ENCODE results near the gene TMCC1.

TMCC1 gene

GRCh38 chr3:129636082-129636481 is 257.4 kb downstream of the TMCC1 start:
- no peak for TF ChIP-seq GATA2 (IDR thresholded peaks at IDR 0.05; ENCODE audit: low read depth, low read length)
- TF ChIP-seq GATA3 (IDR thresholded peaks at IDR 0.05; ENCODE audit: low read depth, low read length): no peak

- TF ChIP-seq GATA2 (IDR thresholded peaks at IDR 0.05; ENCODE audit: low read depth, low read length) (no peak), GATA3 (IDR thresholded peaks at IDR 0.05; ENCODE audit: low read depth, low read length) (no peak)
Observed at GRCh38 chr3:129635656-129636055, 257.9 kb downstream of the TMCC1 start.

- no peak for TF ChIP-seq GATA3 (IDR thresholded peaks at IDR 0.05; ENCODE audit: low read depth, low read length)
- no peak for TF ChIP-seq GATA2 (IDR thresholded peaks at IDR 0.05; ENCODE audit: low read depth, low read length)
Observed at GRCh38 chr3:129633751-129634481, 259.6 kb downstream of the TMCC1 start.

GRCh38 chr3:129632977-129633376 is 260.5 kb downstream of the TMCC1 start:
- TF ChIP-seq GATA3 (IDR thresholded peaks at IDR 0.05; ENCODE audit: low read depth, low read length) (no peak), GATA2 (IDR thresholded peaks at IDR 0.05; ENCODE audit: low read depth, low read length) (no peak)

GRCh38 chr3:129632556-129632955 is 261.0 kb downstream of the TMCC1 start:
- TF ChIP-seq GATA3 (IDR thresholded peaks at IDR 0.05; ENCODE audit: low read depth, low read length): no peak
- TF ChIP-seq GATA2 (IDR thresholded peaks at IDR 0.05; ENCODE audit: low read depth, low read length): no peak

DNA sequence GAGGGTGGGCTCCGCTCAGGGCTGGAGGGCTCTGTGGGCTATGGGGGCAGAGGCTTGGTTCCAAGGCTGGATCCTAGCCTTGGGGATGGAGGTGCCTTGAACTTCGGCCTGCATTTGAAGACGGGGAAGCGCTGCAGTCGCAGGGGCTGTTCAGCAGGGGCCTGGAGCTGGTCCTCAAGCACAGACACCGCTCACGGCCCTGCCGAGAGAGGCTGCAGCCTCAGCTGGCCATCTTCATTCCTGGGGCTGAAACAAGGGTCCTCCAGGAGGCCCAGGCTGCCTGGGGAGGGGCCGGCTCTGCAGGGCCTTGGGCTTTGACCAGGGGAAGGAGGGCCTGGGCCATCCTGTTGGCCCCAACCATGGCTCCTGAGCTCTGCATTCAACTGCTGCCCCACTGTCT is 261.5 kb downstream of the TMCC1 start:
- TF ChIP-seq GATA2 (IDR thresholded peaks at IDR 0.05; ENCODE audit: low read depth, low read length): no peak
- no peak for TF ChIP-seq GATA3 (IDR thresholded peaks at IDR 0.05; ENCODE audit: low read depth, low read length)

DNA sequence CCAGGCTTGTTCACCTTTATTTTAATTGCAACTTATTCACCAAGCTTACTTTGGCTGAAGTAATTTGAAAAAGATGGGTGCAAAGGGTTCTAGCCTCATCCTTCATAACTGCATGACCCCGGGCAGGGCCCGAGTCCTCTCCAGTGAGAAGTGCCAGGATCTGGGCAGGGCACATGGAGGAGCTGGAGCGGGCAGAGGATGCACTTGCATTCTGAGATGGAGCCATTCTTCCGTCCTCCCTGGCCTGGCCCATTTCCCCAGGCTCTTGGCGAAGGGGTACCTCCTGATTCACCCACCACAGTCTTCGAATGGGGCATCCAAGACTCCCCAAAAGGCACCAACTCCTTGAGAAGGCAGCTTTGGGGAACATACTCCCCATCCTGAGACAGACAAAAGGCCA is 264.5 kb downstream of the TMCC1 start:
- TF ChIP-seq GATA3 (IDR thresholded peaks at IDR 0.05; ENCODE audit: low read depth, low read length) (no peak), GATA2 (IDR thresholded peaks at IDR 0.05; ENCODE audit: low read depth, low read length) (no peak)

GRCh38 chr3:129628169-129628522 is 265.4 kb downstream of the TMCC1 start:
- no peak for TF ChIP-seq GATA2 (IDR thresholded peaks at IDR 0.05; ENCODE audit: low read depth, low read length)
- no peak for TF ChIP-seq GATA3 (IDR thresholded peaks at IDR 0.05; ENCODE audit: low read depth, low read length)

- TF ChIP-seq GATA3 (IDR thresholded peaks at IDR 0.05; ENCODE audit: low read depth, low read length): no peak
- TF ChIP-seq GATA2 (IDR thresholded peaks at IDR 0.05; ENCODE audit: low read depth, low read length): no peak
Observed at GRCh38 chr3:129627350-129628168, 266.0 kb downstream of the TMCC1 start.

DNA sequence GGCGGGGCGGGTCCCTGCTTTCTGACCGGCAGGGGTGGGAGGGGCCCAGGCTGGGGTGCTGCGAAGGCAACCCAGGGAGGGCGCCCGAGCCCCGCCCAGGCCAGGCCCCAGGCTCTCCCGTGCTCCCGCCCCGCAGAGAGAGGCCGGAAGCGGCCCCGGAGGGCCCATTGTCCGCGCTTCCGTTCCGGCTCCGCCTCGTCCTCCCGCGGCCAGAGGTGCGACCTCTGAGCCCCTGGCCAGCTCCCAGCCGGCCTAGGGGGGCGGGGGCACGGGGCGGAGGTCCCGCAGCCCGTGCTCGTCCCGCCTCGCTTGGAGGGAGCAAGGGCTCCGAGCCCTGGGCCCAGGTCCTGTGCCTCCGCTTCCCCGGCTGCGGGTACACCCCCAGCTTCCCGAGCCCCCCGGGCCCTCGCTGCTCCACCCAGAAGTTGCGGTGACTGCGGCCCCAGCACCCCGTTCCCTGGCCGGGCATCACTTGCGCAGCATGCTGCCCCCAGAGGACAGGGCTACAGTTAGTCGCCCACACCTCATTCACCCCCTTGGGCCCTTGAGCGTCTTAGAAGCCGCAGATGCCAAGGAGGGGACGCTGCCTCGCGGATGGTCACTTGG is 266.7 kb downstream of the TMCC1 start:
- no peak for TF ChIP-seq GATA2 (IDR thresholded peaks at IDR 0.05; ENCODE audit: low read depth, low read length)
- TF ChIP-seq GATA3 (IDR thresholded peaks at IDR 0.05; ENCODE audit: low read depth, low read length): no peak

DNA sequence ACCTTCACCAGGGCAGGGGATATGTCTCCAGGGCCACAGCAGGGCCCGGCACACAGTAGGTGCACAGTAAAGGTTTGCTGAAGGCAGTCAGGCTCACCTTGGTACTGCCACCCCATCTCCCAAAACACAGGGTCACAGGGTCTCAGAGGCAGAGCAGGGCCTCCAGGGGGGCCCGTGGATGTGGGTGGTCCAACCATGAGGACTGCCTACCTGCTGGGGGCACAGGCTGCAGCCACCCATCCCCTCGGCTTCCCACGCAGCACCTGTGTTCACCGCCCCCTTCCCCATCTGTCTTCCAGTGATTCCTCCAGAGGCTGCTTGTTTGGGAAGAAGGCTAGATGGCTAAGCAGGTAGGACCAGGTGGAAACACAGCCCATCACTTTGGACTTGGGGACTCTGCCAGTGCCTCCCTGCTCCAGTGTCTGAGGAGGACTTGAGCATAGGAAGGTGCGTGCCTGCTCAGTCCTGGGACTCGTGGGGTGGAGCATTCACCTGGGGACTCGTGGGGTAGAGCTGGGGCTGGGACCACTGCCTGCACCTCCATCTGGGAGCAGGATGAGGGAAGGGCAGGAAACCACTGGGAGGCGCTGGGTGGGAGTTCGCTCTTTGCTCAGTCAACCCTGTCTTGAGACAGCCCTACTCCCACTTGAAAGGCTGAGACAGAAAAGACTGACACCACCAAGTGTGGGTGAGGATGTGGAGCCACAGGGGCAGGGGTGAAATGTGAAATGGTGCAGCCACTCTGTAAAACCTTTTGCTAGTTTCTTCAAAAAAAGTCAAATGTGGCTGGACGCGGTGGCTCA is 268.2 kb downstream of the TMCC1 start:
- TF ChIP-seq GATA3 (IDR thresholded peaks at IDR 0.05; ENCODE audit: low read depth, low read length) (no peak), GATA2 (IDR thresholded peaks at IDR 0.05; ENCODE audit: low read depth, low read length) (no peak)

GRCh38 chr3:129624347-129625071 is 269.0 kb downstream of the TMCC1 start:
- no peak for TF ChIP-seq GATA3 (IDR thresholded peaks at IDR 0.05; ENCODE audit: low read depth, low read length)
- TF ChIP-seq GATA2 (IDR thresholded peaks at IDR 0.05; ENCODE audit: low read depth, low read length): no peak

- TF ChIP-seq GATA3 (IDR thresholded peaks at IDR 0.05; ENCODE audit: low read depth, low read length): no peak
- no peak for TF ChIP-seq GATA2 (IDR thresholded peaks at IDR 0.05; ENCODE audit: low read depth, low read length)
Observed at GRCh38 chr3:129623447-129624118, 269.9 kb downstream of the TMCC1 start.

Measured in SH-SY5Y (cell line).